OCI-LY7 (cell line): ENCODE results near the gene PXN. TPM values are rescaled to one million over a fixed set of nuclear protein-coding genes. Genes with fewer than 3 reads are reported as not detected.
A peak's percentile ranks its signal among the peaks of the same experiment; 100 is the strongest.

ENCODE experiments used
- BruUV-seq: library from RNA; stranded (reverse); fragments of 400-500 nt; replicated peaks from 2 replicates; lab custom pipeline; 2021; lab: Mats Ljungman, UMichigan
- CTCF ChIA-PET: fragments of 300-600 bp; sonication (Branson Sonifier 250); formaldehyde crosslinking; loops from one replicate; lab custom pipeline; 2022; ENCODE audit warnings: antibody characterized with exemption; ENCODE audit not compliant: unreplicated experiment; lab: Charles Lee
- POLR2A ChIA-PET: fragments of 300-600 bp; sonication (Branson Sonifier 250); formaldehyde crosslinking; loops from one replicate; lab custom pipeline; 2022; ENCODE audit warnings: antibody characterized with exemption; lab: Charles Lee
- DNase-seq: peaks from one replicate; pipeline ENCODE4 v3.0.0-alpha.2; 2015; ENCODE audit warnings: low spot score
- H2AFZ ChIP-seq: fragments of 200-600 bp; sonication (generic), shearing (Covaris generic); 2 replicates; pipeline ENCODE4 v1.6.1; 2014; ENCODE audit warnings: mild to moderate bottlenecking, antibody characterized with exemption, low read length, moderate library complexity
- H3K27ac ChIP-seq: fragments of 200-600 bp; sonication (generic); 2 replicates; pipeline ENCODE4 v1.5.1; 2014; ENCODE audit warnings: mixed run types, low read depth, mild to moderate bottlenecking, moderate library complexity, low read length, inconsistent platforms; ENCODE audit not compliant: poor library complexity, severe bottlenecking
- H3K36me3 ChIP-seq: fragments of 200-600 bp; sonication (generic); 2 replicates; pipeline ENCODE4 v1.6.1; 2014; ENCODE audit warnings: mild to moderate bottlenecking, antibody characterized with exemption, low read length, moderate library complexity, mixed read lengths; ENCODE audit not compliant: insufficient read depth
- H3K4me1 ChIP-seq: fragments of 200-600 bp; sonication (generic); 2 replicates; pipeline ENCODE4 v1.5.1; 2014; ENCODE audit warnings: mild to moderate bottlenecking, low read length; ENCODE audit not compliant: insufficient read depth, poor library complexity, severe bottlenecking
- H3K4me2 ChIP-seq: fragments of 200-600 bp; sonication (generic); 2 replicates; pipeline ENCODE4 v1.6.1; 2014; ENCODE audit warnings: mild to moderate bottlenecking, low read length
- H3K4me3 ChIP-seq: fragments of 200-600 bp; sonication (generic); 2 replicates; pipeline ENCODE4 v1.5.1; 2014; ENCODE audit warnings: mild to moderate bottlenecking, low read depth, low read length; ENCODE audit not compliant: poor library complexity, severe bottlenecking
- H3K79me2 ChIP-seq: fragments of 200-600 bp; sonication (generic); 2 replicates; pipeline ENCODE4 v1.6.1; 2016; ENCODE audit warnings: low read depth, mild to moderate bottlenecking, low read length, moderate library complexity, mixed read lengths; ENCODE audit not compliant: insufficient read depth
- H3K9me2 ChIP-seq: fragments of 200-600 bp; sonication (generic); 2 replicates; pipeline ENCODE4 v1.6.1; 2016; ENCODE audit warnings: mild to moderate bottlenecking, low read length, mixed read lengths; ENCODE audit not compliant: insufficient read depth
- H3K9me3 ChIP-seq: fragments of 200-600 bp; sonication (generic); 2 replicates; pipeline ENCODE4 v1.6.1; 2014; ENCODE audit warnings: mild to moderate bottlenecking, mixed run types, low read length, mixed read lengths
- H4K20me1 ChIP-seq: fragments of 200-600 bp; sonication (generic); 2 replicates; pipeline ENCODE4 v1.6.1; 2014; ENCODE audit warnings: mild to moderate bottlenecking, antibody characterized with exemption, low read length, moderate library complexity, mixed read lengths; ENCODE audit not compliant: insufficient read depth
- CTCF ChIP-seq: fragments of 200-600 bp; sonication (generic); conservative IDR thresholded peaks from 2 replicates; pipeline ENCODE4 v1.5.1; 2014; ENCODE audit warnings: mild to moderate bottlenecking, antibody characterized with exemption, low read length, moderate library complexity, mixed read lengths
- EZH2phosphoT487 ChIP-seq: fragments of 200-600 bp; sonication (generic); IDR thresholded peaks from 2 replicates; pipeline ENCODE4 v1.6.1; 2018; ENCODE audit warnings: low read depth, borderline replicate concordance, mild to moderate bottlenecking, mixed run types, antibody characterized with exemption, low read length, moderate library complexity, mixed read lengths
- intact Hi-C: fragments of 100-400 bp; cut with micrococcal nuclease; formaldehyde crosslinking; loops from one replicate; pipeline ENCODE4 v1.10.0; 2022; ENCODE audit not compliant: unreplicated experiment
- total RNA-seq, 2 experiments: library from RNA; depleted of rRNA in 1 of 2; stranded (reverse); fragments of >200 nt in 1 of 2; shearing (Covaris generic) in 1 of 2; gene quantifications; 2 replicates each; pipeline ENCODE4 v1.2.3, GENCODE V29; 2014 to 2022

The PXN gene
- total RNA-seq, 2 experiments from 2014 or later: 8.6 to 22.9 TPM

- intact Hi-C loops: no loop called here
- no peak overlapping the region for H3K4me2 ChIP-seq
- BruUV-seq: no TSS peak
- H2AFZ ChIP-seq: no peak overlapping the region
- no peaks in the 10 kb centered on the region for H4K20me1 ChIP-seq
- H3K4me1 ChIP-seq: peaks cover 7% of the 10 kb centered on the region
- no peak overlapping the region for H3K27ac ChIP-seq
- peaks cover 13% of the 10 kb centered on the region for H3K36me3 ChIP-seq
- no peaks in the 10 kb centered on the region for H3K9me3 ChIP-seq
- H3K9me2 ChIP-seq: no peaks in the 10 kb centered on the region
- POLR2A ChIA-PET: interaction anchor here (1.8 kb wide), 1 partner anchor 22 kb away, joined by 9 read pairs; no protein-coding TSS in a partner anchor
- H3K79me2 ChIP-seq: peaks cover 7% of the 10 kb centered on the region; the same call in 1 of the 2 replicates
- TF ChIP-seq EZH2phosphoT487 (no peak), CTCF (no peak)
- no peak overlapping the region for H3K4me3 ChIP-seq
- DNase-seq: no peak
- CTCF ChIA-PET: no interaction called here
Observed at GRCh38 chr12:120206228-120206627, 59.3 kb downstream of the PXN start.

DNA sequence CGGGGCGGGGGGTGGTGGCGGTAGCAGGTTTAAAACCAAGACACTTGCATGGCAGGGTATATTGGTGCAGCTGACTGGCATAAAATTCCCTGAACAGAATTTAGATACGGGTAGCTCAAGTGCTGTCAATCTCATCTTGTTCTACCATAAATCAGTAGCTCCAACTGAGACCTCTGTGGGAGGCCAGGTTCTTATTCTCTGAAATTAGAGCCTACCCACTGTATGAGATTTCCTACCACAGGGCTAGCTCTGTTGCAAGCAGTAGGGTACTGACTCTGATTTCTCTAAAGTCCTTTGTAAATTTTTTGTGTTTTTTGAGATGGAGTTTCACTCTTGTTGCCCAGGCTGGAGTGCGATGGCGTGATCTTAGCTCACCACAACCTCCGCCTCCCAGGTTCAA, 61.4 kb downstream of the PXN start:
- POLR2A ChIA-PET: interaction anchor here (6.1 kb wide), 1 partner anchor 38 kb away, joined by 91 read pairs; no protein-coding TSS in a partner anchor
- TF ChIP-seq EZH2phosphoT487 (no peak), CTCF (no peak)
- CTCF ChIA-PET: interaction anchor here (1.2 kb wide), 1 partner anchor 13 kb away, joined by 4 read pairs; no protein-coding TSS in a partner anchor
- H2AFZ ChIP-seq: no peak overlapping the region
- no peak overlapping the region for H3K27ac ChIP-seq
- H3K79me2 ChIP-seq: peaks cover 24% of the 10 kb centered on the region
- H3K4me3 ChIP-seq: no peak overlapping the region
- intact Hi-C loops: no loop called here
- H3K4me2 ChIP-seq: no peak overlapping the region
- H3K4me1 ChIP-seq: peaks cover 10% of the 10 kb centered on the region
- peaks cover 26% of the 10 kb centered on the region for H3K36me3 ChIP-seq
- BruUV-seq: no TSS peak
- no peaks in the 10 kb centered on the region for H3K9me2 ChIP-seq
- no peaks in the 10 kb centered on the region for H3K9me3 ChIP-seq
- H4K20me1 ChIP-seq: peaks cover 11% of the 10 kb centered on the region
- no peak for DNase-seq

- H3K27ac ChIP-seq: peak overlapping the region; percentile 87
- peaks cover 48% of the 10 kb centered on the region for H3K4me1 ChIP-seq
- CTCF ChIA-PET: no interaction called here
- H3K79me2 ChIP-seq: peaks cover 58% of the 10 kb centered on the region
- no peaks in the 10 kb centered on the region for H3K9me2 ChIP-seq
- H3K36me3 ChIP-seq: peaks cover 54% of the 10 kb centered on the region
- H3K4me2 ChIP-seq: peak overlapping the region; percentile 92
- H4K20me1 ChIP-seq: peaks cover 27% of the 10 kb centered on the region
- no peaks in the 10 kb centered on the region for H3K9me3 ChIP-seq
- no peak overlapping the region for H2AFZ ChIP-seq
- no TSS peak for BruUV-seq
- POLR2A ChIA-PET: interaction anchor here (1.0 to 6.1 kb wide), 14 partner anchors 10 to 119 kb away, joined by 3 to 91 read pairs (median 6); partner anchors contain the start of genes RAB35 and RNU4-2
- intact Hi-C loops: loop anchor here (2.0 kb wide), 1 partner anchor 34 kb away; no protein-coding TSS in a partner anchor
- no peak for TF ChIP-seq EZH2phosphoT487
- TF ChIP-seq CTCF: no peak
- DNase-seq: peak; percentile 22
- peak overlapping the region; percentile 90 for H3K4me3 ChIP-seq
Observed at GRCh38 chr12:120200364-120200800, 65.1 kb downstream of the PXN start.
